Suppressor macrophage (primary cell): Measurements from ENCODE around the gene PTPA.
A peak's percentile ranks its signal among the peaks of the same experiment; 100 is the strongest.

Source experiments
- DNase-seq, 4 experiments: peaks; one replicate each; pipeline ENCODE4 v3.0.0-alpha.2; 2020 to 2022

Gene PTPA

DNA sequence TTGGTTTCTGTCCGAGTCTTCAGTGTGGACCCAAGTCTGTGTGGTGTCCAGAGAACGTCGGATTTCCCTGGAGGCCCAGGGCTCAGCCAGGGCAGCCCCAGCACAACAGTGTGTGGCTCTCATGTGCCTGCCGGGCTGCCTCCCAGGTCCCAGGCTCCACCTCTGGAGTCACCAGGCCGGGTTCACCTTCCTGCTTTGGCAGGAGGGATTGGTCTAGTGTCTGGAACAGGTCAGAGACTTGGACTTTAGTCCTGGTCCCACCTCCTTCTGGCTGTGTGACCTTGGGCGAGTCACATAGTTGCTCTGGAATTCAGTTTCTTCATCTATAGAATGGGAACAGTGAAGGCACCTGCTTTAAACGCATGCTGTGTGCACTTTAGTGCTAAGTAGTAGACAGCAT is 27.1 kb upstream of the PTPA start:
- no peak for DNase-seq

GRCh38 chr9:129089246-129089645 is 22.0 kb upstream of the PTPA start:
- DNase-seq, result no peak

- no peak for DNase-seq
Measured at GRCh38 chr9:129093602-129094386, 17.4 kb upstream of the PTPA start.

GRCh38 chr9:129094387-129095169 is 16.6 kb upstream of the PTPA start:
- no peak for DNase-seq

- no peak for DNase-seq
Measured at GRCh38 chr9:129095170-129095667, 16.0 kb upstream of the PTPA start.

- no peak for DNase-seq
Measured at GRCh38 chr9:129095908-129096307, 15.3 kb upstream of the PTPA start.

DNA sequence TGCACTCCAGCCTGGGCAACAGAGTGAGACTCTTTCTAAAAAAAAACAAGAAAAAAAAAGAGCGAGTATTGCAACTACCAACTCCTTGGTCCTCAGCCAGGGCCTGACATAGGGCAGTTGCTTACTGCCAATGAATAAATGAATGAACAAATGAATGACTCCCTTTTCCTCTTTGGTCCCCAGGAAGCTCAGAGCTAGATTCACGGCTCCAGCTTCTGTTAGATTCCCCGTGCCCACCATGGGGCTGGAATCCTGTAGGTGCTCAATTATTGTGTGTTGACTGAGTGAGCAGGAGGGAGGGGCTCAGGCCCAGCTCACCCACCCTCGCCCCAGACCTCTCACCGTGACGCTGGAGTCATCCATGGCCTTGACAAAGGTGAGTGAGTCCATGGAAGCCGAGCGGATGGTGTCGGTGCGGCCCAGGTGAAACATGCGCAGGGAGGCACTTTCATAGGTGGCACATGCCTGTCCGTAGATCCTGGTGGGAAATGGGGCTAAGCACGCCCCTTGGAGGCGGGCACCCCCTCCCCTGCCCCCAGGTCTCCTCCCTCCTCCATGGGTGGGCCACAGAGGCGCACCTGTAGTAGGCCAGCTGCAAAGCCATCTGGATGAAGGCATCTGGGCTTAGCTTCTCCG is 13.4 kb upstream of the PTPA start:
- no peak for DNase-seq

DNA sequence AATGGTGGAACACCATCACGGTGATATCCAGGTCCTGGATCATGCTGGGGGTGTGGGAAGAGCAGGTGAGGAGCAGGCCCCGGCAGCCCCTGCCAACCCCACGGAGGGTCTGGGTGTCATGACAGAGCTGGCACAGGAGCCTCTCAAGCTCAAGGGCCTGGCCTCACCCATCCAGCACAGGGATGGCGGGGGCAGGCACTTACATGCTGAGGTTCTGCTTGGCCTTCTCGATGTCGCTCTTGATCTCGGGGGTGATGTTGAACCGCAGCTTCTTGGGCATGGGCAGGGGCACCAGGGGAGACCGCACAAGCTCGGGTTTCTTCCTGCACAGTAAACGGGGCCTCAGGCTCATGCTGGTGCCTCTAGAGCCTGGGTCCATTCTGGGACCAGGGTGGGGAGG is 12.9 kb upstream of the PTPA start:
- DNase-seq, result no peak

DNA sequence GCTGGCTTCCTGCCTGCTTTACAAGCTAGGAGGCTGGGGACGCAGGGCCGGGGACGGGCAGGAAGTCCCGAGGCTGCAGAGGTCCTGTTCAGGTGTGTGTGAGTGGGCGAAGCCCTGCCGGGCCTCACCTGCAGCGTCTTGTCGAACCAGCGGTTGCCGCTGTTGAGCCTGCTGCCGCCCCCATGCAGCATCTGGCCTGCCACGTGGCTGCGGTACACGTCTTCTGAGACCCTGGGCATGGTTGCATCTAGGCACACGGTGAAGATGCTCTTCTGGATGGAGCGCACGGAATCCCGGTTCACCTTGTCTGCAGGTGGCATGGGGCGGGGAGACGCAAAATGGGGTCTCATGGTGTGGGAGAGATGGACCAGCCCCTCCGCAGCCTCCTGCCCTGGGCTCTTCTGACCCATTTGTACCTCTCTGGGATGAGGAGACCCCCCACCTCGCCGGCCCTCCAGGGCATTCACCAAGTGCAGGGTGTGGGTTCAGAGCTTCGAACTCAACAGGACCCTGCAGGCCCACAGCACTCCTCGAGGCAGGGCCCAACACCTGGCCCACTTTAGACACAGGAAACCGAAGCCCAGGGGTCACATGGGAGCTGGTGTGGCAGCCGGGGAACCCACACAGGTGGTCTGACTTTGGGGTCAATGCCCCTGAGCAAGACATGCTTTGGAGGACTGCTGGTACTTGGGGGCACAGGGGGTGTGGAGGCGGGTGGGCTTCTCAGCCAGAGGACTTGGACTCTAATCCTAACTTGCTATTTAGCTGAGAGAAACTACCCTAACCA is 10.6 kb upstream of the PTPA start:
- no peak for DNase-seq

GRCh38 chr9:129101279-129101678 is 9.9 kb upstream of the PTPA start:
- DNase-seq, result no peak

DNA sequence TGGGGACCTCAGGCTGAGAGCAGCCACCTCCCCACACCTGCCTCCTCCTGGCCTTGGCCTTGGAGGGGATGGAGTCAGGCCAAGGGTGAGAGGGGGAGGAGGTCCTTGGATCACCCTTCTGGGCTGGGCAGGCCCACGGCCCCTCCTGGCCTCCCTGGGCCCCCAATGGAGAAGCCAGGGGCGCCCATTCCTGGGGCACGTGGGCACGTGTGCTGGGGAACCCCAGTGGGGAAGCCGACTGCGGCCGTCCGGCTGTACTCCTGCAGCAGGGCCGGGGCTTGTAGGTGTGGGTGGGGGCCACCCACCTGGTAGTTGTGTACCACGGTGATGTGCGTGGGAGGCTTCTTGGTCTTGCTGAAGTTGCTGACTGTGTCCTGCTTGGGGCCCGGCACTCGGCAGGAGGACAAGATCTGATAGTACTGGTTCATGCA is 9.1 kb upstream of the PTPA start:
- DNase-seq, result no peak

DNA sequence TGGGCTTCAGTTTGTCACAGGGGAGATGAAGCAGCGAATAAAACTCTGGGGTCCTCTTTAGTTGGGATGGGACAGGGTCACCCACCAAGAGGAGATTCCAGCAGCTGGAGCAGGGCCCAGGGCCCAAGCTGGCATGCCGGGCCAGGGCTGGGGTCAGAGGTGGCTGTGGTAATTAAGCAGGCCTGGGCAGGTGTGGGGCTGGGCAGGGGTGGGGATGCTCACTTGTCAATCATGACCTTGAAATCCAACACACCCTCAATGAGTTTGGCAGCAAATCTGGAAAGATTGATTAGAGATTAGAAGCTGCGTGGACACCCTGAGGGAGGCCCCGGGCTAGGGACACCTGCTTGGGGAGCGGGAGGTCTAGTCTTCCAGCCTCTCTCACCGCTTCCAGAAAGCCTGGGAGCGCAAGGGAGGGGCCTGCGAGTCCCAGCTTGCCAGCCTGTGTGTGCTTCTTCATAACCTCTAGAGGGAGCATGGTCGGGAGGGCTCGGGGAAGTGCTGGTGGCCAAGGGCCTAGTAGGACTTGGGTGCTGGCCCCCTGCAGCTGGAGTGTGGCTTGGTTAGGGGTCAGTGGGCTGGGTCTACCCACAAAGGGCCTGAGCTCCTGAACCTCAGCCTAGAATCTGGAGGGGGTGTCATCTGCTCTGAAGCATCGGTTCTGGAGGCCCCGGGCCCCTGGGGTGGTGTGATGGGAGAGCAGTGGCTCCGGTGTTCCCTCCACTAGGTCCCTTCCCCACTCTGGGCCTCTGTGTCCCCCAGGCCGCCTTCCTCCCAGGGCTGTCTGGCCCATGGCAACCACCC is 8.2 kb upstream of the PTPA start:
- DNase-seq, result peak; percentile 59 to 74 (median 65)

DNA sequence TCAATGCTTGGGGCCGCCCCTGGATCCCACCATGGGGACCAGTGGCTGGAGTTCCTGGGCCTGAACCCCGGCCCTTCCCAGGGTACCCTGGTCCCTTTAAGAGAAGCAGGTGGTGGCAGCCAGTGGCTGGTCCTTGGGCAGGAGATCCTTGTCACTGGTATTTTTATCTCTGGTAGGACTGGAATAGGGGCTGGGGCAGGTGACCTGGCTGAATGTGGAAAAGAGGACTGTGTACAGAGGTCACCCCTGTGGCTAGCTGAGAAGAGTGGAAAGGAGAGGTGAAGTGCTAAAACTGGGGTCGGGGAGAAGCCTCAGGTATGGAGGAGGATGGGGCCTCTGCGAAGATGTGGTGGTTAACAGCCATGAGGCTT is 7.6 kb upstream of the PTPA start:
- DNase-seq, result no peak

DNA sequence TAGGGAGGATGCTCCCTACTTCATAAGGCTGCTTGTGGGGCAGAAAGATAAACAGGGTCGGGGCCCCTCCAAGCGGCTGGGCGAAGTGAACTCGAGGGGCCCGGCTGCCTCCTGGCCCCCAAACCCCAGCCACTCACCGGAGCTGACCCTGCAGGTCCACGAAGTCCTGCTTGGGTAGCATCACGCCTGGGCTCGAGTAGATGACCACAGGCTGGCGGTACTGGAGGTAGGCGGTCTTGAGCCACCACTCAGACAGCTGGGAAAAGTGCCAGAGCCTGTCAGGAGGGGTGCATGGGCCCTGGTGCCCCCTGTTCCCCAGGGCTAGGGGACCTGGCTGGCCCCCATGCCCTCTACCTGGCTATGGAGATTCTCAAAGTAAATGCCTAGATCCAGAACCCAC is 7.2 kb upstream of the PTPA start:
- no peak for DNase-seq

GRCh38 chr9:129105857-129106694 is 5.1 kb upstream of the PTPA start:
- no peak for DNase-seq

DNA sequence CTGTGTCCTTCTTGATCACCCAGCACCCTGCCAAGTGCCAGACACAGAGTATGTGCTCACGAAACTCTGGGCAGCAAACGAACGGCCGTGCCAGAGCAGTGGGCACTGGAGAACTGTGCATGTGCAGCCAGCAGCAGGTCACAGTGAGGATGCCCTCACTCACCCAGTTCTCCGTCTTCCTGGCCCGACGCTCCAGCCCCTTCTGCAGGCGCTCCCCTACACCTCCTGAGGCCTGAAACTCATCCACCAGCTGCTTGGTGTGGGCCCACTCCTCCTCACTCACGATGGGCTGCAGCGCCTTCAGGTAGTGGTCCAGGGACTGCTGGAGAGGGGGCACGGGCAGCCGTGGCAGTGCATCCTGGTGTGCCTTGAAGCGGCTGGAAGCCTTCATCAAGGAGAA is 3.6 kb upstream of the PTPA start:
- no peak for DNase-seq

DNA sequence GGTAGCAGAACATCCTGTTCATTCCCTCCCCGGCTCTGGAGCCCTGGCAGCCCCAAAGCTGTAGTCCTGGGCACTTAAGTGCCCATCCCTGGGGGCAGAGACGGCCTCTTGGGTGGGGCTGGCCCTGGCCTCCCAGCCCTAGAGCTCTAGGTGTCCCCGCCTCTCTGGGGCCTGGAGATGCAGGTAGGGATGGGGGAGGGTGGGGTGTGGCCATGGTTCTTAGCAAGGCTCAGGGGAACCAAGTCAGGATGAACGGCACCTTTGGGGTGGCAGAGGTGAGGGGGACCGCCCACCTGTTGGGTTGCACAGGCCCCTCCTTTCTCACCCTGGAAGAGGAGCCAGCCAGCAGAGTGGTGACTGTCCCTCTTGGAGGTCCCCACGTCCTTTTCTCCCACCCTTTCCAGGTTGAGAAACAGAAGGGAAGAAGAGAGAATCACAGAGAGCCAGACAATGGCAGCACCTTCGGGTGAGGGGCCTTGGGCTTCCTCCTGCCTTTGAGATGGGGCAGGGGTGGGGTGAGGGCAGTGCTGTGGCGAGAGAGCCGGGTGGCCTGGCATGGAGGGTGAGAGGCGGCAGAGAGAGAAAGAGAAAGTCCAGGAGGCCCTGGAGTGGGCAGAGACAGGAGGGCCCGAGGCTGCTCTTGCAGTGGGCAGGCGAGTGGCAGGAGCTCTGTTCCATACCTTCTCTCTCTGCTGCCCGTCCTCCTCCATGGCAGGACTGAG is 3.0 kb upstream of the PTPA start:
- no peak for DNase-seq

GRCh38 chr9:129108805-129109536 is 2.2 kb upstream of the PTPA start:
- no peak for DNase-seq

DNA sequence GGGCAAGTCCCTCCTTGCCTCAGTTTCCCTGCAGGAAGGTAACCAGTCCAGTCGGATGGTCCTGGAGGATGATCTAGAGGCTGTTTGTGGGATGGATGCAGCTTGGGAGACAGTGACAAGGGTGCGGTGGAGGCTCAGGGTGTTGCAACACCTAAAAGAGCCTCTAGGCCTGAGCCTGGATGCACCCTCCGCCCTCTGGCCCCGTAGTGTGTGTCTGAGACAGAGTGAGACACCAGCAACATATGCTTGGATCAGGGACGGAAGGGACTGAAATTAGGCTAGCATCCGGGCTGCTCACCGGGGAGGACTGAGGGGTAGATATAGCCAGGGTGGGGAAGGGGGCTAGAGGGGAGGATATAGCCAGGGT is 1.7 kb upstream of the PTPA start:
- DNase-seq, result peak; percentile 38 to 56 (median 42)
